Stimulated activated effector memory CD8-positive, alpha-beta T cell treated with anti-CD3 and anti-CD28 coated beads, Interleukin-12 subunit alpha, Interleukin-12 subunit beta, amount 100 ng/mL, for 72 hours (primary cell): ENCODE measurements around the gene EZH1.

Source experiments
- ATAC-seq: fragments of 150-1000 bp; cut with Tn5 transposase; 2 replicates; pipeline ENCODE4 v1.10.0; 2021
- DNase-seq, 2 donors: peaks; one replicate each; pipeline ENCODE4 v3.0.0; 2021 to 2022; ENCODE audit warnings: low spot score in 2 of 2
- H3K27ac Mint-ChIP-seq: one replicate; pipeline ENCODE4 v1.8.0; 2022; ENCODE audit warnings: mild to moderate bottlenecking, mixed read lengths
- H3K36me3 Mint-ChIP-seq: one replicate; pipeline ENCODE4 v1.8.0; 2022; ENCODE audit warnings: mild to moderate bottlenecking, mixed read lengths
- H3K4me1 Mint-ChIP-seq: one replicate; pipeline ENCODE4 v1.8.0; 2022; ENCODE audit warnings: mixed read lengths
- H3K4me3 Mint-ChIP-seq: one replicate; pipeline ENCODE4 v1.8.0; 2022; ENCODE audit warnings: mild to moderate bottlenecking, mixed read lengths
- H3K9me3 Mint-ChIP-seq: one replicate; pipeline ENCODE4 v1.8.0; 2022; ENCODE audit warnings: mixed read lengths

The EZH1 gene

GRCh38 chr17:42657824-42658588 lies 86.8 kb downstream of the EZH1 start:
- Mint-ChIP-seq H3K9me3 (no peaks in the 10 kb centered on the region), H3K4me1 (peaks cover 37% of the 10 kb centered on the region), H3K27ac (no peak overlapping the region), H3K4me3 (peak overlapping the region; percentile 87), H3K36me3 (peaks cover 9% of the 10 kb centered on the region)
- ATAC-seq = no peak
- DNase-seq = no peak

GRCh38 chr17:42655528-42655927 lies 89.3 kb downstream of the EZH1 start:
- H3K27ac Mint-ChIP-seq = no peak overlapping the region
- DNase-seq (no peak), ATAC-seq (no peak)
- H3K4me1 Mint-ChIP-seq = peaks cover 37% of the 10 kb centered on the region
- H3K9me3 Mint-ChIP-seq = no peaks in the 10 kb centered on the region
- no peak overlapping the region for H3K4me3 Mint-ChIP-seq
- peaks cover 9% of the 10 kb centered on the region for H3K36me3 Mint-ChIP-seq

GRCh38 chr17:42653179-42654124 lies 91.4 kb downstream of the EZH1 start:
- H3K36me3 Mint-ChIP-seq = peaks cover under 1% of the 10 kb centered on the region
- H3K4me1 Mint-ChIP-seq = peaks cover 23% of the 10 kb centered on the region
- DNase-seq = no peak
- H3K9me3 Mint-ChIP-seq = no peaks in the 10 kb centered on the region
- no peak for ATAC-seq
- H3K4me3 Mint-ChIP-seq = no peak overlapping the region
- H3K27ac Mint-ChIP-seq = no peak overlapping the region

- H3K4me1 Mint-ChIP-seq = peaks cover 22% of the 10 kb centered on the region
- H3K36me3 Mint-ChIP-seq = no peaks in the 10 kb centered on the region
- H3K4me3 Mint-ChIP-seq = no peak overlapping the region
- ATAC-seq = no peak
- DNase-seq = no peak
- no peaks in the 10 kb centered on the region for H3K9me3 Mint-ChIP-seq
- H3K27ac Mint-ChIP-seq = no peak overlapping the region
Observed at GRCh38 chr17:42651392-42651791, 93.4 kb downstream of the EZH1 start.
